Progenitor cell of endocrine pancreas (in vitro differentiated cells): ENCODE results near the gene SUMF1. TPM values are rescaled to one million over a fixed set of nuclear protein-coding genes. Genes with fewer than 3 reads are reported as not detected.

Experiments
- DNase-seq: peaks from one replicate; pipeline ENCODE4 v3.0.0; 2021; ENCODE audit warnings: low spot score; ENCODE audit not compliant: unreplicated experiment
- H3K27ac Mint-ChIP-seq: 2 replicates; pipeline ENCODE4 v1.8.0; 2021; ENCODE audit warnings: mild to moderate bottlenecking, moderate library complexity, mixed read lengths
- H3K27me3 Mint-ChIP-seq: 2 replicates; pipeline ENCODE4 v1.8.0; 2021; ENCODE audit warnings: mixed read lengths
- H3K36me3 Mint-ChIP-seq: 2 replicates; pipeline ENCODE4 v1.8.0; 2022; ENCODE audit warnings: mixed read lengths; ENCODE audit not compliant: insufficient read depth
- H3K4me1 Mint-ChIP-seq: 2 replicates; pipeline ENCODE4 v1.8.0; 2021; ENCODE audit warnings: low read depth, mixed read lengths
- H3K4me3 Mint-ChIP-seq: 2 replicates; pipeline ENCODE4 v1.8.0; 2021; ENCODE audit warnings: low read depth, mild to moderate bottlenecking, moderate library complexity, mixed read lengths
- H3K9me3 Mint-ChIP-seq: 2 replicates; pipeline ENCODE4 v1.8.0; 2021; ENCODE audit warnings: low read depth, mixed read lengths
- CTCF ChIP-seq: fragments of 200-600 bp; sonication (generic); IDR thresholded peaks from one replicate; pipeline ENCODE4 v1.5.0; 2021; ENCODE audit warnings: antibody characterized with exemption, mild to moderate bottlenecking; ENCODE audit not compliant: unreplicated experiment
- total RNA-seq: library from RNA; stranded (reverse); gene quantifications from 2 replicates; pipeline ENCODE4 v1.2.1, GENCODE V29; 2021

The SUMF1 gene
- total RNA-seq, 1 donor from 2014 or later: 25.0 TPM

- no peak overlapping the region for H3K4me3 Mint-ChIP-seq
- no peak overlapping the region for H3K27ac Mint-ChIP-seq
- H3K9me3 Mint-ChIP-seq: no peaks in the 10 kb centered on the region
- H3K4me1 Mint-ChIP-seq: peaks cover 3% of the 10 kb centered on the region
- TF ChIP-seq CTCF: no peak
- no peaks in the 10 kb centered on the region for H3K27me3 Mint-ChIP-seq
- peaks cover 3% of the 10 kb centered on the region for H3K36me3 Mint-ChIP-seq
- no peak for DNase-seq
Observed at GRCh38 chr3:4336850-4337546, 130.1 kb downstream of the SUMF1 start.

GRCh38 chr3:4335840-4336562 is 131.1 kb downstream of the SUMF1 start:
- DNase-seq: no peak
- Mint-ChIP-seq H3K4me1 (peaks cover 3% of the 10 kb centered on the region), H3K27me3 (no peaks in the 10 kb centered on the region), H3K27ac (no peak overlapping the region), H3K4me3 (no peak overlapping the region), H3K36me3 (peaks cover 3% of the 10 kb centered on the region), H3K9me3 (no peaks in the 10 kb centered on the region)
- TF ChIP-seq CTCF: no peak

- Mint-ChIP-seq H3K27me3 (no peaks in the 10 kb centered on the region), H3K4me3 (no peak overlapping the region), H3K9me3 (peaks cover 9% of the 10 kb centered on the region), H3K27ac (no peak overlapping the region), H3K4me1 (no peaks in the 10 kb centered on the region), H3K36me3 (peaks cover 6% of the 10 kb centered on the region)
- peak; percentile 14 for TF ChIP-seq CTCF
- DNase-seq: no peak
Observed at GRCh38 chr3:4334548-4334947, 132.5 kb downstream of the SUMF1 start.

- Mint-ChIP-seq H3K9me3 (peaks cover 18% of the 10 kb centered on the region), H3K27me3 (no peaks in the 10 kb centered on the region), H3K36me3 (peaks cover 8% of the 10 kb centered on the region), H3K4me3 (no peak overlapping the region), H3K4me1 (no peaks in the 10 kb centered on the region), H3K27ac (no peak overlapping the region)
- no peak for DNase-seq
- no peak for TF ChIP-seq CTCF
Observed at GRCh38 chr3:4332991-4333390, 134.1 kb downstream of the SUMF1 start.

GRCh38 chr3:4332574-4332973 is 134.5 kb downstream of the SUMF1 start:
- TF ChIP-seq CTCF: no peak
- DNase-seq: no peak
- Mint-ChIP-seq H3K27me3 (no peaks in the 10 kb centered on the region), H3K27ac (no peak overlapping the region), H3K4me1 (no peaks in the 10 kb centered on the region), H3K36me3 (peaks cover 8% of the 10 kb centered on the region), H3K4me3 (no peak overlapping the region), H3K9me3 (peaks cover 18% of the 10 kb centered on the region)
